ENCODE data around the gene EHD3. TPM values are rescaled to one million over a fixed set of nuclear protein-coding genes. Genes with fewer than 3 reads are reported as not detected.

Gene EHD3
- total RNA-seq, 1 experiment from 2014 or later, result 1.9 TPM

DNA sequence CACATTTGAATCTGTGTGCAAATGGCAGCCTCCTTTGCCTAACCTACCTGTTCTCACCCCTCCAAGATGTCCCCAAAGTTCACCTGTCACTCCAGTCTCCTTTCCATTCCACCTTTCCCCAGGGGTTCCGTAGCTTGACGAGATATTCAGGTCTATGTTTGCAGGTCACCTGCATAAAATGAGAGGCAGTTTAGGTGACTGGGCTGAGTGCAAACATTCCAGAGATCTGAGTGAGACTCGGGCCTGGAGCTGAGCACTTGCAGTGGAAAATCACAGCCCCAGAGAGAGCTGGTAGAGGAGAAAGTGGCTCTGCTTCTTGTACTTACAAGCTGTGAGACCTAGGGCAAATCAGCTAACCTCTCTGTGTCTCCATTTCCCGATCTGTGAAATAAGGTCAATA lies 36.8 kb upstream of the EHD3 start:
- intact Hi-C loops (cut with micrococcal nuclease; ENCODE audit: unreplicated experiment), result no loop called here
- Histone ChIP-seq H3K9me2 (ENCODE audit: insufficient read depth) (no peaks in the 10 kb centered on the region), H3K4me2 (peak overlapping the region; percentile 37), H4K20me1 (ENCODE audit: insufficient read depth) (no peaks in the 10 kb centered on the region), H3K36me3 (ENCODE audit: low read depth) (no peaks in the 10 kb centered on the region), H3K27me3 (ENCODE audit: insufficient read depth, low read depth) (no peaks in the 10 kb centered on the region), H3K9me3 (ENCODE audit: insufficient read depth, low read depth) (no peaks in the 10 kb centered on the region), H2AFZ (no peak overlapping the region), H3K4me1 (replicated peaks; ENCODE audit: insufficient read depth) (peaks cover 22% of the 10 kb centered on the region), H3F3A (ENCODE audit: insufficient read depth, low read depth) (no peaks in the 10 kb centered on the region), H3K79me2 (ENCODE audit: low read depth) (no peaks in the 10 kb centered on the region), H3K4me3 (no peak overlapping the region), H3K27ac (peak overlapping the region; percentile 53)
- TF ChIP-seq EZH2 (IDR thresholded peaks at IDR 0.05; ENCODE audit: low read depth), result no peak
- TF ChIP-seq, protein P1, sequence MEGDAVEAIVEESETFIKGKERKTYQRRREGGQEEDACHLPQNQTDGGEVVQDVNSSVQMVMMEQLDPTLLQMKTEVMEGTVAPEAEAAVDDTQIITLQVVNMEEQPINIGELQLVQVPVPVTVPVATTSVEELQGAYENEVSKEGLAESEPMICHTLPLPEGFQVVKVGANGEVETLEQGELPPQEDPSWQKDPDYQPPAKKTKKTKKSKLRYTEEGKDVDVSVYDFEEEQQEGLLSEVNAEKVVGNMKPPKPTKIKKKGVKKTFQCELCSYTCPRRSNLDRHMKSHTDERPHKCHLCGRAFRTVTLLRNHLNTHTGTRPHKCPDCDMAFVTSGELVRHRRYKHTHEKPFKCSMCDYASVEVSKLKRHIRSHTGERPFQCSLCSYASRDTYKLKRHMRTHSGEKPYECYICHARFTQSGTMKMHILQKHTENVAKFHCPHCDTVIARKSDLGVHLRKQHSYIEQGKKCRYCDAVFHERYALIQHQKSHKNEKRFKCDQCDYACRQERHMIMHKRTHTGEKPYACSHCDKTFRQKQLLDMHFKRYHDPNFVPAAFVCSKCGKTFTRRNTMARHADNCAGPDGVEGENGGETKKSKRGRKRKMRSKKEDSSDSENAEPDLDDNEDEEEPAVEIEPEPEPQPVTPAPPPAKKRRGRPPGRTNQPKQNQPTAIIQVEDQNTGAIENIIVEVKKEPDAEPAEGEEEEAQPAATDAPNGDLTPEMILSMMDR (conservative IDR thresholded peaks at IDR 0.05), result no peak
- ChIA-PET POLR2A (ENCODE audit: unreplicated experiment) (no interaction called here), CTCF (no interaction called here)
- no TSS peak for BruUV-seq (replicated peaks)
- peak in 1 of 2 experiments; percentile 85 for DNase-seq

DNA sequence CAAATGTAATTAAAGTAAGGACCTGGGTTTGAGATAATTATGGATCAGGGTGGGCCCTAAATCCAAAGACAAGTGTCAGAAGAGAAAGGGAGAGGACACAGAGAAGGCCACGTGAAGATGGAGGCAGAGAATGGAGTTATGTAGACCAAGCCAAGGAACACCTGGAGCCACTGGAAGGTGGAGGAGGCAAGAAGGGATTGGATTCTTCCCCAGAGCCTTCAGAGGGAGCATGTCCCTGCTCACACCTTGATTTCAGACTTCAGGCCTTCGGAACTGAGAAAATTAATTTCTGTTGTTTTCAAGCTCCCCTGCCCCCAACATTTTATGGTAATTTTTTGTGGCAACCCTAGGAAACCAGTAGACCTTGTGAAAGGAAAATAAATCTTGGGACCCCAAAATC lies 36.3 kb upstream of the EHD3 start:
- Histone ChIP-seq H3K27me3 (ENCODE audit: insufficient read depth, low read depth) (no peaks in the 10 kb centered on the region), H4K20me1 (ENCODE audit: insufficient read depth) (no peaks in the 10 kb centered on the region), H3K4me1 (replicated peaks; ENCODE audit: insufficient read depth) (peaks cover 22% of the 10 kb centered on the region), H2AFZ (no peak overlapping the region), H3K79me2 (ENCODE audit: low read depth) (no peaks in the 10 kb centered on the region), H3F3A (ENCODE audit: insufficient read depth, low read depth) (no peaks in the 10 kb centered on the region), H3K9me2 (ENCODE audit: insufficient read depth) (no peaks in the 10 kb centered on the region), H3K36me3 (ENCODE audit: low read depth) (no peaks in the 10 kb centered on the region), H3K27ac (peak overlapping the region; percentile 53; the same call in 1 of the 2 replicates), H3K4me2 (peak overlapping the region; percentile 37; the same call in 1 of the 2 replicates), H3K4me3 (no peak overlapping the region), H3K9me3 (ENCODE audit: insufficient read depth, low read depth) (no peaks in the 10 kb centered on the region)
- no TSS peak for BruUV-seq (replicated peaks)
- ChIA-PET POLR2A (ENCODE audit: unreplicated experiment) (no interaction called here), CTCF (no interaction called here)
- intact Hi-C loops (cut with micrococcal nuclease; ENCODE audit: unreplicated experiment), result no loop called here
- TF ChIP-seq, protein P1 (conservative IDR thresholded peaks at IDR 0.05), result no peak
- TF ChIP-seq EZH2 (IDR thresholded peaks at IDR 0.05; ENCODE audit: low read depth), result no peak
- DNase-seq, result no peak

DNA sequence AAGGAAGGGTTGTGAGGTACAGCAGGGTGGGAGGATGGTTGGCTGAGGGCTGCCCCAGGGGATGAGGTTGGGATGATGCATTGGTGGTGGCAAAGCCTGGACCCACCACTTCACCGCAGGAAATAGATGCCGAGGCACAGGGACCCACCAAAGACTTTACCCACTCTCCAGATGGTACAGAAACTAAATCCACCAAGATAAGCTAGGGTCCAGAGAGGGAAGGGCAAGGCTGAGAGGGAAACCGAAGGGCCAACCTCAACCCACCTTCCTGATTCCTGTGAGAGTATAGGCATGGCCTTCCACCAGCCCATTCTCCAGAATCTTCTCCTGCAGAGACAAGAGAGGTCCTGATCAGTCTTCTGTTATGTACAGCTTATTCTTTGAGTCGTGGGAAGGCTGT lies 34.7 kb upstream of the EHD3 start:
- Histone ChIP-seq H3K9me2 (ENCODE audit: insufficient read depth) (no peaks in the 10 kb centered on the region), H3F3A (ENCODE audit: insufficient read depth, low read depth) (no peaks in the 10 kb centered on the region), H3K4me2 (no peak overlapping the region), H3K36me3 (ENCODE audit: low read depth) (no peaks in the 10 kb centered on the region), H3K27ac (no peak overlapping the region), H3K4me3 (no peak overlapping the region), H3K9me3 (ENCODE audit: insufficient read depth, low read depth) (no peaks in the 10 kb centered on the region), H3K4me1 (replicated peaks; ENCODE audit: insufficient read depth) (peaks cover 22% of the 10 kb centered on the region), H4K20me1 (ENCODE audit: insufficient read depth) (no peaks in the 10 kb centered on the region), H3K79me2 (ENCODE audit: low read depth) (no peaks in the 10 kb centered on the region), H3K27me3 (ENCODE audit: insufficient read depth, low read depth) (no peaks in the 10 kb centered on the region), H2AFZ (no peak overlapping the region)
- no peak for DNase-seq
- POLR2A ChIA-PET (ENCODE audit: unreplicated experiment), result no interaction called here
- no TSS peak for BruUV-seq (replicated peaks)
- CTCF ChIA-PET, result no interaction called here
- TF ChIP-seq, protein P1 (conservative IDR thresholded peaks at IDR 0.05), result no peak
- TF ChIP-seq EZH2 (IDR thresholded peaks at IDR 0.05; ENCODE audit: low read depth), result no peak
- intact Hi-C loops (cut with micrococcal nuclease; ENCODE audit: unreplicated experiment), result no loop called here
